ENCODE measurements around the gene KRT3.

KRT3 gene

DNA sequence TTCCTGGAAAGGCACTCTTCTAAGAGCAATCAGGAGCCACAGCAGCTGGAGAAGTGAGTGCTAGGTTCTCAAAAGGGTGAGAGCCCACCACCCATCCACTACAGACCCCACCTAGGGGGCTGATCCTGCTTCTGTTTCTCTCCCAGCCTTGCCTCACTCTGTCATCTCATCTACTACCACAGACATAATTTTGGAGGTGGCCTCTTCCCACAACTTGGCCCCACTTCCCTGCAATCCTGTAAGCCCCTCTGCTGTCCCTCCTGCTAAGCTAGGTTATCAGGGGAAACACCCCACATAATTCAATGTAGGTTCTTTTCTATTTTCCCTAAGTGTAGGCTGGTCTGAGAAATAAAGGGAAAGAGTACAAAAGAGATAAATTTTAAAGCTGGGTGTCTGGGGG, 35.3 kb downstream of the KRT3 start:
- H3K27me3 ChIP-seq (ENCODE audit: control insufficient read depth in 1 of 2, insufficient read depth in 1 of 2, low read length in 2 of 2), result peaks cover 11 to 46% of the 10 kb centered on the region in 2 experiments
- H4K91ac ChIP-seq (ENCODE audit: low read length), result no peak overlapping the region
- no peak overlapping the region for H3K9ac ChIP-seq (ENCODE audit: low read length)
- H3K4me1 ChIP-seq (ENCODE audit: control insufficient read depth, insufficient read depth, low read depth, low read length), result no peaks in the 10 kb centered on the region
- no peak overlapping the region for H2BK5ac ChIP-seq (ENCODE audit: low read depth, low read length, poor library complexity, severe bottlenecking)
- H3K14ac ChIP-seq (ENCODE audit: low read length in 2 of 2), result no peak overlapping the region
- no peak for DNase-seq
- no peak overlapping the region for H2AFZ ChIP-seq (ENCODE audit: low read depth, low read length)
- no peak overlapping the region for H2BK120ac ChIP-seq (ENCODE audit: low read depth, low read length)
- H3K4ac ChIP-seq (ENCODE audit: low read depth in 1 of 2, low read length in 2 of 2), result no peak overlapping the region
- no peak overlapping the region for H3K23ac ChIP-seq (ENCODE audit: low read length in 2 of 2)
- H2BK15ac ChIP-seq (ENCODE audit: low read depth, poor library complexity, severe bottlenecking), result no peak overlapping the region
- H3K79me1 ChIP-seq (replicated peaks; ENCODE audit: low read length, poor library complexity, severe bottlenecking), result no peaks in the 10 kb centered on the region
- H3K18ac ChIP-seq (ENCODE audit: low read depth in 1 of 2, low read length in 2 of 2), result no peak overlapping the region
- H3K9me3 ChIP-seq (ENCODE audit: control insufficient read depth, low read length), result peaks cover 38% of the 10 kb centered on the region
- no peak overlapping the region for H3K27ac ChIP-seq (ENCODE audit: low read length, poor library complexity, severe bottlenecking)
- H4K8ac ChIP-seq (ENCODE audit: low read length), result no peak overlapping the region
- H3K4me3 ChIP-seq (ENCODE audit: insufficient read depth in 1 of 2, low read depth in 1 of 2, low read length in 2 of 2), result no peak overlapping the region
- no peak overlapping the region for H2BK12ac ChIP-seq (ENCODE audit: low read length in 2 of 2)
- H3K4me2 ChIP-seq (ENCODE audit: low read length, poor library complexity, severe bottlenecking), result no peak overlapping the region
- H2AK5ac ChIP-seq (ENCODE audit: low read length, severe bottlenecking), result no peak overlapping the region
- H3K36me3 ChIP-seq (ENCODE audit: control insufficient read depth in 1 of 2, insufficient read depth in 2 of 2, low read depth in 1 of 2, low read length in 2 of 2), result no peaks in the 10 kb centered on the region

DNA sequence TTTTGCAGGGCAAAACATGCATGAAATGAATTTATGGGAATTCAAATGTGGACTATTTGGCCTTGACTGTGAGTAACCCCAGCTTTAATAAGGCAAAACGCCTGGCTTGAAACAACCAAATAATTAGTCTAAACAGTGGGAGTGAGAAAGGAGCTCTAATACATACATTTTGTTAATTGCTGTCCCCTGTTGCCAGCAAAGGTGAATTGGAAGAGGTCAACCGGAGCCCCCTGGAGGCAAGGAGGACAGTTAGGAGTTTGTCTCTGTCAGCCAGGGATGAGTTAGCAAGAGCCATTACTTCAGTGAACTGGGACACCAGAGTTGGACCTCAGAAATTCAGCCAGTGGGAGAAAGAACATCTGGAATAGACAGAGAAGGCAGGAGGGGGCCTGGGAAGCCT, 36.2 kb downstream of the KRT3 start:
- H3K4me3 ChIP-seq (ENCODE audit: insufficient read depth in 1 of 2, low read depth in 1 of 2, low read length in 2 of 2), result no peak overlapping the region
- H3K27me3 ChIP-seq (ENCODE audit: control insufficient read depth in 1 of 2, insufficient read depth in 1 of 2, low read length in 2 of 2), result peaks cover 18 to 49% of the 10 kb centered on the region in 2 experiments
- no peak overlapping the region for H3K4ac ChIP-seq (ENCODE audit: low read depth in 1 of 2, low read length in 2 of 2)
- no peaks in the 10 kb centered on the region for H3K4me1 ChIP-seq (ENCODE audit: control insufficient read depth, insufficient read depth, low read depth, low read length)
- no peaks in the 10 kb centered on the region for H3K79me1 ChIP-seq (replicated peaks; ENCODE audit: low read length, poor library complexity, severe bottlenecking)
- H3K4me2 ChIP-seq (ENCODE audit: low read length, poor library complexity, severe bottlenecking), result no peak overlapping the region
- no peak overlapping the region for H3K18ac ChIP-seq (ENCODE audit: low read depth in 1 of 2, low read length in 2 of 2)
- no peaks in the 10 kb centered on the region for H3K36me3 ChIP-seq (ENCODE audit: control insufficient read depth in 1 of 2, insufficient read depth in 2 of 2, low read depth in 1 of 2, low read length in 2 of 2)
- no peak overlapping the region for H2BK5ac ChIP-seq (ENCODE audit: low read depth, low read length, poor library complexity, severe bottlenecking)
- H2BK120ac ChIP-seq (ENCODE audit: low read depth, low read length), result no peak overlapping the region
- DNase-seq, result no peak
- peaks cover 38% of the 10 kb centered on the region for H3K9me3 ChIP-seq (ENCODE audit: control insufficient read depth, low read length)
- no peak overlapping the region for H2AFZ ChIP-seq (ENCODE audit: low read depth, low read length)
- H2BK12ac ChIP-seq (ENCODE audit: low read length in 2 of 2), result no peak overlapping the region
- no peak overlapping the region for H4K8ac ChIP-seq (ENCODE audit: low read length)
- H2BK15ac ChIP-seq (ENCODE audit: low read depth, poor library complexity, severe bottlenecking), result no peak overlapping the region
- H4K91ac ChIP-seq (ENCODE audit: low read length), result no peak overlapping the region
- no peak overlapping the region for H3K14ac ChIP-seq (ENCODE audit: low read length in 2 of 2)
- H3K27ac ChIP-seq (ENCODE audit: low read length, poor library complexity, severe bottlenecking), result no peak overlapping the region
- WGBS, result 74% methylated on average over 2 of the region's 2 CpGs
- H2AK5ac ChIP-seq (ENCODE audit: low read length, severe bottlenecking), result no peak overlapping the region
- no peak overlapping the region for H3K23ac ChIP-seq (ENCODE audit: low read length in 2 of 2)
- no peak overlapping the region for H3K9ac ChIP-seq (ENCODE audit: low read length)

DNA sequence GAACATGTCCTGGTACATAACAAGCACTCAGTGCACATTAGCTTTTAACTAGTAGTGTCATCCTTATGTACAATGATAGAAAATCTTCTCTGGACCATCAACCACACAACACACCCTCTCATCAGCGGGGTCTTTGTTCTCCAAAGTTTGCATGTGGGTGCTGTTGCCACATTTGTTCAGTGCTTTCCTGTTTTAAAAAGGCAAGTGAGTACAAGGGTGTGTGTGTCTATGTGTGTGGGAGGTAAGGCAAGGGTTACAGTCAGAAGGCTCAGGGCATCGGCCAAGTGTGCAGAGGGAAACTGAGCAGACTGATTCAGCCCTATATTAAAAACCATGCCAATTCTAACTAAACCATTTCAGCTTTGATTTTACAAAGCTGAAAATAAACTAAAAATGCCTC, 36.7 kb downstream of the KRT3 start:
- H3K79me1 ChIP-seq (replicated peaks; ENCODE audit: low read length, poor library complexity, severe bottlenecking), result no peaks in the 10 kb centered on the region
- H3K18ac ChIP-seq (ENCODE audit: low read depth in 1 of 2, low read length in 2 of 2), result no peak overlapping the region
- H2BK12ac ChIP-seq (ENCODE audit: low read length in 2 of 2), result no peak overlapping the region
- no peak overlapping the region for H3K4me3 ChIP-seq (ENCODE audit: insufficient read depth in 1 of 2, low read depth in 1 of 2, low read length in 2 of 2)
- H3K27ac ChIP-seq (ENCODE audit: low read length, poor library complexity, severe bottlenecking), result no peak overlapping the region
- H2BK5ac ChIP-seq (ENCODE audit: low read depth, low read length, poor library complexity, severe bottlenecking), result no peak overlapping the region
- H4K91ac ChIP-seq (ENCODE audit: low read length), result no peak overlapping the region
- H2BK120ac ChIP-seq (ENCODE audit: low read depth, low read length), result no peak overlapping the region
- H2BK15ac ChIP-seq (ENCODE audit: low read depth, poor library complexity, severe bottlenecking), result no peak overlapping the region
- no peak overlapping the region for H3K4ac ChIP-seq (ENCODE audit: low read depth in 1 of 2, low read length in 2 of 2)
- H3K14ac ChIP-seq (ENCODE audit: low read length in 2 of 2), result no peak overlapping the region
- H4K8ac ChIP-seq (ENCODE audit: low read length), result no peak overlapping the region
- DNase-seq, result no peak
- H3K4me2 ChIP-seq (ENCODE audit: low read length, poor library complexity, severe bottlenecking), result no peak overlapping the region
- H2AFZ ChIP-seq (ENCODE audit: low read depth, low read length), result no peak overlapping the region
- WGBS, result 0% methylated on average over 2 of the region's 2 CpGs
- no peaks in the 10 kb centered on the region for H3K36me3 ChIP-seq (ENCODE audit: control insufficient read depth in 1 of 2, insufficient read depth in 2 of 2, low read depth in 1 of 2, low read length in 2 of 2)
- no peaks in the 10 kb centered on the region for H3K4me1 ChIP-seq (ENCODE audit: control insufficient read depth, insufficient read depth, low read depth, low read length)
- H3K9me3 ChIP-seq (ENCODE audit: control insufficient read depth, low read length), result peaks cover 38% of the 10 kb centered on the region
- H2AK5ac ChIP-seq (ENCODE audit: low read length, severe bottlenecking), result no peak overlapping the region
- H3K27me3 ChIP-seq (ENCODE audit: control insufficient read depth in 1 of 2, insufficient read depth in 1 of 2, low read length in 2 of 2), result peaks cover 18 to 54% of the 10 kb centered on the region in 2 experiments
- no peak overlapping the region for H3K23ac ChIP-seq (ENCODE audit: low read length in 2 of 2)
- H3K9ac ChIP-seq (ENCODE audit: low read length), result no peak overlapping the region

DNA sequence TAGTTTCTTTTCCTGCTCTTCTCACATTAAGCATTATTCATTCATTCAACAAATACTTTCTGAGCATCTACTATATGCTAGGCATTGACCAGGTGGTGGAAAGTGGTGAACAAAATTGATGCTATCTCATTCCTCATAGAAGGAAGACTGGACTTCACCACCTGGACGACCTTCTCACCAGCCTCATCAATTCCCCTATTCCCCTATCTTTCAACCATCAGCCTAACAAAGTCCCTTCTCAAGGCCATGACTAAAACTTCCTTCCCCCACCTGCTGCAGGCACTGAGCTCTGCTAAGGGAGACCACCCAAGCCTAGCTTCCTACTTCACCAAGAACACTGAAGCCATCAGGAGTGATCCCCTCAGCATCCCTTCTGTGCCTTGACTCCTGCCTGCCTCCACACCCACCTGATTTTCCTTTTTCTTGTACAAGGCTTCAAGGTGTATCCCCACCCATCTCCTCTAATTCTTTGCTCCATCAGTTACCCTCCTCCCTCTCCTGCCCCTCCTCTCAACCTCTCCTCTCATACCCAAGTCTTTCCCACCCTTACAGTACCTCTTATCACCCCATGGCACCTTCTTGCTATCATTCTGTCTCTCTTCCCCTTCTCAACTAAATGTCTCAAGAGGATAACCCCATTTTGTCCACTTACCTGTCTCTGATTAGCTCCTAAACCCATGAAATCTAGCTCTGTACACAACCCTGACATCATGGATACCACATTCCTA, 38.3 kb downstream of the KRT3 start:
- Histone ChIP-seq H4K8ac (ENCODE audit: low read length) (no peak overlapping the region), H2AFZ (ENCODE audit: low read depth, low read length) (no peak overlapping the region), H3K4ac (ENCODE audit: low read depth in 1 of 2, low read length in 2 of 2) (no peak overlapping the region), H3K9me3 (ENCODE audit: control insufficient read depth, low read length) (peaks cover 36% of the 10 kb centered on the region), H3K14ac (ENCODE audit: low read length in 2 of 2) (no peak overlapping the region), H3K4me2 (ENCODE audit: low read length, poor library complexity, severe bottlenecking) (no peak overlapping the region), H3K18ac (ENCODE audit: low read depth in 1 of 2, low read length in 2 of 2) (no peak overlapping the region), H3K4me3 (ENCODE audit: insufficient read depth in 1 of 2, low read depth in 1 of 2, low read length in 2 of 2) (no peak overlapping the region), H4K91ac (ENCODE audit: low read length) (no peak overlapping the region), H3K79me1 (replicated peaks; ENCODE audit: low read length, poor library complexity, severe bottlenecking) (no peaks in the 10 kb centered on the region), H2BK5ac (ENCODE audit: low read depth, low read length, poor library complexity, severe bottlenecking) (no peak overlapping the region), H2BK12ac (ENCODE audit: low read length in 2 of 2) (no peak overlapping the region), H3K23ac (ENCODE audit: low read length in 2 of 2) (no peak overlapping the region), H3K9ac (ENCODE audit: low read length) (no peak overlapping the region), H3K36me3 (ENCODE audit: control insufficient read depth in 1 of 2, insufficient read depth in 2 of 2, low read depth in 1 of 2, low read length in 2 of 2) (no peaks in the 10 kb centered on the region), H3K27ac (ENCODE audit: low read length, poor library complexity, severe bottlenecking) (no peak overlapping the region), H3K4me1 (ENCODE audit: control insufficient read depth, insufficient read depth, low read depth, low read length) (no peaks in the 10 kb centered on the region), H2BK15ac (ENCODE audit: low read depth, poor library complexity, severe bottlenecking) (no peak overlapping the region), H3K27me3 (ENCODE audit: control insufficient read depth in 1 of 2, insufficient read depth in 1 of 2, low read length in 2 of 2) (peaks cover 18 to 47% of the 10 kb centered on the region in 2 experiments), H2AK5ac (ENCODE audit: low read length, severe bottlenecking) (no peak overlapping the region), H2BK120ac (ENCODE audit: low read depth, low read length) (no peak overlapping the region)
- no peak for DNase-seq
- 4% methylated on average over 1 of the region's 1 CpG for WGBS
